ENCODE data around the gene USF2. TPM values are rescaled to one million over a fixed set of nuclear protein-coding genes. Genes with fewer than 3 reads are reported as not detected.

USF2 gene
- polyA plus RNA-seq, 1 of the 3 experiments (the other 2 are of a cell fraction) = 102 TPM

- Histone ChIP-seq H3K36me3 (replicated peaks in 1 of 2; ENCODE audit: control insufficient read depth in 1 of 2, insufficient read depth in 2 of 2, low read length in 1 of 2) (no peaks in the 10 kb centered on the region), H3K27ac (ENCODE audit: low read depth in 2 of 2, low read length in 1 of 2) (no peak overlapping the region), H3K27me3 (ENCODE audit: insufficient read depth) (peaks cover 29% of the 10 kb centered on the region; the same call in 1 of the 2 replicates), H4K20me1 (ENCODE audit: insufficient read depth) (no peaks in the 10 kb centered on the region), H3K9me2 (no peaks in the 10 kb centered on the region), H3K4me3 (ENCODE audit: low read depth in 2 of 2, low read length in 1 of 2) (no peak overlapping the region), H3K9ac (no peak overlapping the region), H3F3A (replicated peaks; ENCODE audit: insufficient read depth) (peaks cover 3% of the 10 kb centered on the region), H3K9me3 (no peaks in the 10 kb centered on the region), H2AFZ (ENCODE audit: low read depth) (no peak overlapping the region), H3K4me2 (no peak overlapping the region), H3K4me1 (ENCODE audit: control insufficient read depth in 1 of 2, insufficient read depth in 2 of 2, low read depth in 1 of 2, low read length in 1 of 2) (peaks cover 0 to 11% of the 10 kb centered on the region in 2 experiments; a peak in 1 of 4 replicates), H3K79me2 (ENCODE audit: insufficient read depth) (no peaks in the 10 kb centered on the region)
- DNase-seq = no peak
- WGBS (ENCODE audit: low lambda C conversion rate) = 39% methylated on average over 10 of the region's 10 CpGs
- CTCF ChIA-PET = interaction anchor here (0.6 to 1.0 kb wide), 2 partner anchors 9 to 357 kb away, joined by 3 to 4 read pairs; no protein-coding TSS in a partner anchor
- POLR2A ChIA-PET = no interaction called here
- no peak for TF ChIP-seq POLR2AphosphoS5 (IDR thresholded peaks at IDR 0.05; ENCODE audit: low read depth, low read length)
Observed at GRCh38 chr19:35260694-35261304, 8.0 kb upstream of the USF2 start.

GRCh38 chr19:35261356-35262100 lies 7.2 kb upstream of the USF2 start:
- H3K9me3 ChIP-seq = no peaks in the 10 kb centered on the region
- peaks cover 4% of the 10 kb centered on the region for H3F3A ChIP-seq (replicated peaks; ENCODE audit: insufficient read depth)
- TF ChIP-seq ZBTB33 (IDR thresholded peaks at IDR 0.05; ENCODE audit: borderline replicate concordance, low read depth) = no peak
- no peaks in the 10 kb centered on the region for H4K20me1 ChIP-seq (ENCODE audit: insufficient read depth)
- H3K4me1 ChIP-seq (ENCODE audit: control insufficient read depth in 1 of 2, insufficient read depth in 2 of 2, low read depth in 1 of 2, low read length in 1 of 2) = peaks cover 0 to 13% of the 10 kb centered on the region in 2 experiments; a peak in 1 of 4 replicates
- no peaks in the 10 kb centered on the region for H3K9me2 ChIP-seq
- H2AFZ ChIP-seq (ENCODE audit: low read depth) = no peak overlapping the region
- no peak for DNase-seq
- ChIA-PET POLR2A (no interaction called here), CTCF (interaction anchor here (0.7 to 1.0 kb wide), 2 partner anchors 8 to 195 kb away, joined by 3 to 4 read pairs; no protein-coding TSS in a partner anchor)
- peaks cover 26% of the 10 kb centered on the region; the same call in 1 of the 2 replicates for H3K27me3 ChIP-seq (ENCODE audit: insufficient read depth)
- H3K4me3 ChIP-seq (ENCODE audit: low read depth in 2 of 2, low read length in 1 of 2) = no peak overlapping the region
- H3K27ac ChIP-seq (ENCODE audit: low read depth in 2 of 2, low read length in 1 of 2) = no peak overlapping the region
- peaks cover 0 to 6% of the 10 kb centered on the region in 2 experiments for H3K36me3 ChIP-seq (replicated peaks in 1 of 2; ENCODE audit: control insufficient read depth in 1 of 2, insufficient read depth in 2 of 2, low read length in 1 of 2)
- H3K79me2 ChIP-seq (ENCODE audit: insufficient read depth) = peaks cover 4% of the 10 kb centered on the region; the same call in 1 of the 2 replicates
- H3K9ac ChIP-seq = no peak overlapping the region
- 20% methylated on average over 9 of the region's 12 CpGs for WGBS (ENCODE audit: low lambda C conversion rate)
- H3K4me2 ChIP-seq = no peak overlapping the region

- Histone ChIP-seq H3K79me2 (ENCODE audit: insufficient read depth) (peaks cover 11% of the 10 kb centered on the region), H3K36me3 (replicated peaks in 1 of 2; ENCODE audit: control insufficient read depth in 1 of 2, insufficient read depth in 2 of 2, low read length in 1 of 2) (peaks cover 0 to 6% of the 10 kb centered on the region in 2 experiments), H3K27me3 (ENCODE audit: insufficient read depth) (peaks cover 23% of the 10 kb centered on the region; the same call in 1 of the 2 replicates), H3K9ac (no peak overlapping the region), H3K27ac (ENCODE audit: low read depth in 2 of 2, low read length in 1 of 2) (no peak overlapping the region), H4K20me1 (ENCODE audit: insufficient read depth) (no peaks in the 10 kb centered on the region), H3K9me2 (no peaks in the 10 kb centered on the region), H3K4me1 (ENCODE audit: control insufficient read depth in 1 of 2, insufficient read depth in 2 of 2, low read depth in 1 of 2, low read length in 1 of 2) (peaks cover 0 to 18% of the 10 kb centered on the region in 2 experiments; a peak in 1 of 4 replicates), H2AFZ (ENCODE audit: low read depth) (no peak overlapping the region), H3K4me3 (ENCODE audit: low read depth in 2 of 2, low read length in 1 of 2) (no peak overlapping the region), H3K9me3 (no peaks in the 10 kb centered on the region), H3F3A (replicated peaks; ENCODE audit: insufficient read depth) (peaks cover 4% of the 10 kb centered on the region), H3K4me2 (no peak overlapping the region)
- DNase-seq = no peak
- 34% methylated on average over 13 of the region's 17 CpGs for WGBS (ENCODE audit: low lambda C conversion rate)
- no peak for TF ChIP-seq TEAD4 (IDR thresholded peaks at IDR 0.05; ENCODE audit: borderline replicate concordance, insufficient read depth)
- no peak for TF ChIP-seq FOXM1 (IDR thresholded peaks at IDR 0.05; ENCODE audit: low read depth)
- TF ChIP-seq FOXJ3 (CRISPR knock-in tag; IDR thresholded peaks at IDR 0.05) = no peak
- no peak for TF ChIP-seq GABPA (IDR thresholded peaks at IDR 0.05; ENCODE audit: low read depth)
- TF ChIP-seq IRF3 (IDR thresholded peaks at IDR 0.05; ENCODE audit: low read depth, low read length) = no peak
- TF ChIP-seq CHD2 (IDR thresholded peaks at IDR 0.05; ENCODE audit: low read length, partially characterized antibody) = no peak
- TF ChIP-seq TCF12 (IDR thresholded peaks at IDR 0.05) = no peak
- TF ChIP-seq YY1 (IDR thresholded peaks at IDR 0.05; ENCODE audit: low read depth) = no peak
- no peak for TF ChIP-seq USF2 (IDR thresholded peaks at IDR 0.05; ENCODE audit: borderline replicate concordance, low read depth, low read length)
- POLR2A ChIA-PET = no interaction called here
- CTCF ChIA-PET = interaction anchor here (0.7 kb wide), 1 partner anchor 195 kb away, joined by 3 read pairs; no protein-coding TSS in a partner anchor
Observed at GRCh38 chr19:35262101-35262761, 6.5 kb upstream of the USF2 start.
